Thyroid gland (tissue), 4 donors: Measurements from ENCODE around the gene SMARCC2. TPM values are rescaled to one million over a fixed set of nuclear protein-coding genes. Genes with fewer than 3 reads are reported as not detected.

ENCODE experiments used
- DNase-seq, 2 donors: peaks; one replicate each; pipeline ENCODE4 v3.0.0-alpha.2; 2019
- H3K27ac ChIP-seq, 3 donors: fragments of 200-600 bp; sonication (generic); 1 replicate in 2 of 3; 2 replicates in 1 of 3; pipeline ENCODE4 v1.5.1; 2016 to 2019; ENCODE audit warnings: mild to moderate bottlenecking in 1 of 3, moderate library complexity in 1 of 3
- H3K27me3 ChIP-seq: fragments of 200-600 bp; sonication (generic); one replicate; pipeline ENCODE4 v1.5.1; 2019
- H3K36me3 ChIP-seq, 2 donors: fragments of 200-600 bp; sonication (generic); one replicate each; pipeline ENCODE4 v1.5.1; 2016 to 2019
- H3K4me1 ChIP-seq, 2 donors: fragments of 200-600 bp; sonication (generic); one replicate each; pipeline ENCODE4 v1.5.1; 2017 to 2019
- H3K4me3 ChIP-seq, 3 donors: fragments of 200-600 bp; sonication (generic); replicated peaks in 1 of 3; 1 replicate in 2 of 3; 2 replicates in 1 of 3; pipeline ENCODE4 v1.5.1; 2016; ENCODE audit warnings: mild to moderate bottlenecking in 1 of 3
- H3K9me3 ChIP-seq: fragments of 200-600 bp; sonication (generic); one replicate; pipeline ENCODE4 v1.5.1; 2017
- CTCF ChIP-seq, 6 experiments: fragments of 200-600 bp in 3 of 6; fragments of 450-650 bp in 3 of 6; sonication (generic) in 3 of 6; IDR thresholded peaks; one replicate each; pipeline ENCODE4 v1.5.1; 2016 to 2019; ENCODE audit warnings: antibody characterized with exemption in 6 of 6, mild to moderate bottlenecking in 2 of 6, inconsistent platforms in 1 of 6, moderate library complexity in 1 of 6
- POLR2A ChIP-seq, 2 donors: fragments of 450-650 bp; IDR thresholded peaks; one replicate each; pipeline ENCODE4 v1.6.1; 2017; ENCODE audit warnings: antibody characterized with exemption in 2 of 2, mild to moderate bottlenecking in 2 of 2, moderate library complexity in 1 of 2
- WGBS, 2 donors: methylation state at CpG; one replicate each; pipeline ENCODE4 v1.1.5; 2017; 5-methylcytosine and 5-hydroxymethylcytosine counted together
- intact Hi-C: fragments of 100-400 bp; cut with DNase I; formaldehyde crosslinking; loops from one replicate; pipeline ENCODE4 v1.15.1; 2023
- total RNA-seq, 4 donors: library from RNA; depleted of rRNA; stranded (reverse); fragments of >200 nt; gene quantifications; one replicate each; pipeline ENCODE4 v1.2.3, GENCODE V29; 2016

Gene SMARCC2
- total RNA-seq, 4 donors from 2014 or later = 76.5 to 101 (median 83.0) TPM

- Histone ChIP-seq H3K27me3 (no peaks in the 10 kb centered on the region), H3K9me3 (no peaks in the 10 kb centered on the region), H3K27ac (no peak overlapping the region), H3K4me3 (no peak overlapping the region), H3K4me1 (peaks cover 12 to 13% of the 10 kb centered on the region in 2 donors), H3K36me3 (peaks cover 38 to 39% of the 10 kb centered on the region in 2 donors)
- 74 to 81% methylated on average over 3 of the region's 3 CpGs for WGBS, 2 donors
- TF ChIP-seq POLR2A (IDR thresholded peaks at IDR 0.05) (no peak), CTCF (IDR thresholded peaks at IDR 0.05) (no peak)
- DNase-seq = no peak
- intact Hi-C loops = no loop called here
These were observed 27.2 kb upstream of the SMARCC2 start for GRCh38 chr12:56216461-56216860.

GRCh38 chr12:56213878-56214277 is 24.6 kb upstream of the SMARCC2 start:
- H3K27me3 ChIP-seq = no peaks in the 10 kb centered on the region
- intact Hi-C loops = no loop called here
- no peak overlapping the region for H3K4me3 ChIP-seq
- TF ChIP-seq CTCF (IDR thresholded peaks at IDR 0.05) = no peak
- DNase-seq = no peak
- no peaks in the 10 kb centered on the region for H3K9me3 ChIP-seq
- no peak overlapping the region for H3K27ac ChIP-seq
- H3K4me1 ChIP-seq = no peaks in the 10 kb centered on the region
- peaks cover 51 to 53% of the 10 kb centered on the region in 2 donors for H3K36me3 ChIP-seq
- WGBS, 2 donors = 91 to 97% methylated on average over 5 of the region's 5 CpGs

- no peak for DNase-seq
- no peak for TF ChIP-seq POLR2A (IDR thresholded peaks at IDR 0.05)
- no peak for TF ChIP-seq CTCF (IDR thresholded peaks at IDR 0.05)
- Histone ChIP-seq H3K4me1 (no peaks in the 10 kb centered on the region), H3K27ac (no peak overlapping the region), H3K4me3 (no peak overlapping the region), H3K36me3 (peaks cover 60 to 68% of the 10 kb centered on the region in 2 donors), H3K9me3 (no peaks in the 10 kb centered on the region), H3K27me3 (no peaks in the 10 kb centered on the region)
- intact Hi-C loops = no loop called here
- 92 to 100% methylated on average over 1 of the region's 1 CpG for WGBS, 2 donors
These were observed 23.1 kb upstream of the SMARCC2 start for GRCh38 chr12:56212361-56212760.

GRCh38 chr12:56208006-56208405 is 18.7 kb upstream of the SMARCC2 start:
- peaks cover 58 to 63% of the 10 kb centered on the region in 2 donors for H3K36me3 ChIP-seq
- intact Hi-C loops = loop anchor here (10.0 kb wide), 1 partner anchor 257 kb away; the partner anchor contains the start of gene SPRYD4
- TF ChIP-seq CTCF (IDR thresholded peaks at IDR 0.05) = no peak
- TF ChIP-seq POLR2A (IDR thresholded peaks at IDR 0.05) = no peak
- no peak overlapping the region for H3K4me3 ChIP-seq
- no peak overlapping the region for H3K27ac ChIP-seq
- WGBS, 2 donors = 91 to 96% methylated on average over 6 of the region's 6 CpGs
- H3K27me3 ChIP-seq = no peaks in the 10 kb centered on the region
- no peak for DNase-seq
- no peaks in the 10 kb centered on the region for H3K9me3 ChIP-seq
- H3K4me1 ChIP-seq = no peaks in the 10 kb centered on the region

GRCh38 chr12:56206452-56207166 is 17.3 kb upstream of the SMARCC2 start:
- Histone ChIP-seq H3K9me3 (no peaks in the 10 kb centered on the region), H3K27me3 (no peaks in the 10 kb centered on the region), H3K36me3 (peaks cover 44 to 49% of the 10 kb centered on the region in 2 donors), H3K27ac (no peak overlapping the region), H3K4me3 (no peak overlapping the region), H3K4me1 (peaks cover 0 to 5% of the 10 kb centered on the region in 2 donors)
- no peak for TF ChIP-seq POLR2A (IDR thresholded peaks at IDR 0.05)
- peak in 4 of 6 experiments; percentile 24 to 43 (median 32) for TF ChIP-seq CTCF (IDR thresholded peaks at IDR 0.05)
- intact Hi-C loops = loop anchor here (10.0 kb wide), 1 partner anchor 258 kb away; the partner anchor contains the start of gene SPRYD4
- peak; percentile 36 to 40 for DNase-seq
- 74 to 76% methylated on average over 11 to 14 of the region's 14 CpGs for WGBS, 2 donors
